Chondrocyte (in vitro differentiated cells): ENCODE results near the gene U2AF2. TPM values are rescaled to one million over a fixed set of nuclear protein-coding genes. Genes with fewer than 3 reads are reported as not detected.

Experiments used
- DNase-seq: peaks from one replicate; pipeline ENCODE4 v3.0.0; 2021; ENCODE audit warnings: mixed read lengths, low spot score
- H3K27ac Mint-ChIP-seq: one replicate; pipeline ENCODE4 v1.8.0; 2021; ENCODE audit warnings: mild to moderate bottlenecking, moderate library complexity, mixed read lengths; ENCODE audit not compliant: unreplicated experiment
- H3K27me3 Mint-ChIP-seq: 2 replicates; pipeline ENCODE4 v1.8.0; 2021; ENCODE audit warnings: low read depth, mixed read lengths
- H3K36me3 Mint-ChIP-seq: 2 replicates; pipeline ENCODE4 v1.8.0; 2021; ENCODE audit warnings: low read depth, mixed read lengths
- H3K4me1 Mint-ChIP-seq: 2 replicates; pipeline ENCODE4 v1.8.0; 2021; ENCODE audit warnings: low read depth, mild to moderate bottlenecking, mixed read lengths
- H3K4me3 Mint-ChIP-seq: one replicate; pipeline ENCODE4 v1.8.0; 2021; ENCODE audit warnings: mild to moderate bottlenecking, moderate library complexity, mixed read lengths; ENCODE audit not compliant: unreplicated experiment
- H3K9me3 Mint-ChIP-seq: 2 replicates; pipeline ENCODE4 v1.8.0; 2021; ENCODE audit warnings: low read depth, mixed read lengths
- long read RNA-seq: library from polyadenylated mRNA; stranded (forward); transcript quantifications from one replicate; pipeline ENCODE4 v2.0.0, GENCODE V29; 2021
- total RNA-seq: library from RNA; stranded (reverse); gene quantifications from 3 replicates; pipeline ENCODE4 v1.2.1, GENCODE V29; 2021
- TF ChIP-seq, protein P1 (sequence below): fragments of 200-600 bp; sonication (generic); IDR thresholded peaks from 2 replicates; pipeline ENCODE4 v1.5.0; 2021; ENCODE audit warnings: antibody characterized with exemption, mild to moderate bottlenecking, moderate library complexity

Gene U2AF2
- total RNA-seq, result 119 to 137 TPM (median 129 TPM) in 3 replicates
- long read RNA-seq, partial matches to known transcripts, result 0 of 6 reads
- long read RNA-seq, other reads (novel, unspliced or antisense), result 6 of 6 reads

DNA sequence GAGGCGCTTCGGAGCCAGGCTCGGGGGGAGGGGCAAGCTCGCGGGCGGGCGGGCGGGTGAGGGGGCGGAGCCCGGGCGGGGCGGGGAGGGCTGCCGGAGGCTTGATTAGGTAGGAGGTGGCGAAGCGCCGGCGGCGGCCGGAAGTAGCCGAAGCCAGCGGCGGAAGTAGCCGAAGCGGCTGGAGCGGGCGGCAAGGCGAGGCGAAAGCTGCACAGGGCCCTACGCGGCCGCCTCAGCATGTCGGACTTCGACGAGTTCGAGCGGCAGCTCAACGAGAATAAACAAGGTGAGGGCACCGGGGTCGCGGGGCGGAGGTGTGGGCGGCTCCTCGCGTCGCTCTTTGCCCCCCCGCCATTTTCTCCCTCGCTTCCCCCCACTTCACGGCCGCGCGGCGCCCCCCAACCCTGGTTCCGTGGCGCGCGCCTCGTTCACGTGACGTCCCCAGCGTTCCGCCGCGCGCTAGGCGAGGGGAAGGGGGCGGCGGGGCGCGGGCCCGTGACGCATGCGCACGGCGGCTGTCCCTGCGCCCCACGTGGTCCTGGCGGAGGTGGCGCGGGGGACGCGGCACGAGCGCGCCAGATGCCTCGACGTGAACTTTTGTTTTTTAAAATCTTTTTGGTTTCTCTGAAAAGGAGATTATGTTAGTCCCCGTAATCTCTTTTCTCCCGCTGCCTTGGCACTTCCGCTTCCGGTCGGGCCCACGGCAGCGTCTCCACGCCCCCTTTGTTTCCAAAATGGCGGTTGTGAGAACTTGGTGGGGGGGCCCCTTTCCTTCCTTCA is at the start of gene U2AF2:
U2AF2 (plus strand) TSS at position 168 of the 780 bp plus-strand sequence; CDS start at position 238, 70 bp downstream.
- DNase-seq, result peak; percentile 96
- H3K36me3 Mint-ChIP-seq, result peaks cover 3% of the 10 kb centered on the region
- H3K4me3 Mint-ChIP-seq, result peak within 1 kb of the TSS; percentile 99
- H3K27me3 Mint-ChIP-seq, result no peaks in the 10 kb centered on the region
- TF ChIP-seq, protein P1, sequence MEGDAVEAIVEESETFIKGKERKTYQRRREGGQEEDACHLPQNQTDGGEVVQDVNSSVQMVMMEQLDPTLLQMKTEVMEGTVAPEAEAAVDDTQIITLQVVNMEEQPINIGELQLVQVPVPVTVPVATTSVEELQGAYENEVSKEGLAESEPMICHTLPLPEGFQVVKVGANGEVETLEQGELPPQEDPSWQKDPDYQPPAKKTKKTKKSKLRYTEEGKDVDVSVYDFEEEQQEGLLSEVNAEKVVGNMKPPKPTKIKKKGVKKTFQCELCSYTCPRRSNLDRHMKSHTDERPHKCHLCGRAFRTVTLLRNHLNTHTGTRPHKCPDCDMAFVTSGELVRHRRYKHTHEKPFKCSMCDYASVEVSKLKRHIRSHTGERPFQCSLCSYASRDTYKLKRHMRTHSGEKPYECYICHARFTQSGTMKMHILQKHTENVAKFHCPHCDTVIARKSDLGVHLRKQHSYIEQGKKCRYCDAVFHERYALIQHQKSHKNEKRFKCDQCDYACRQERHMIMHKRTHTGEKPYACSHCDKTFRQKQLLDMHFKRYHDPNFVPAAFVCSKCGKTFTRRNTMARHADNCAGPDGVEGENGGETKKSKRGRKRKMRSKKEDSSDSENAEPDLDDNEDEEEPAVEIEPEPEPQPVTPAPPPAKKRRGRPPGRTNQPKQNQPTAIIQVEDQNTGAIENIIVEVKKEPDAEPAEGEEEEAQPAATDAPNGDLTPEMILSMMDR, result peak; percentile 18
- peak within 1 kb of the TSS; percentile 100 for H3K27ac Mint-ChIP-seq
- H3K9me3 Mint-ChIP-seq, result no peaks in the 10 kb centered on the region
- H3K4me1 Mint-ChIP-seq, result peaks cover 47% of the 10 kb centered on the region

DNA sequence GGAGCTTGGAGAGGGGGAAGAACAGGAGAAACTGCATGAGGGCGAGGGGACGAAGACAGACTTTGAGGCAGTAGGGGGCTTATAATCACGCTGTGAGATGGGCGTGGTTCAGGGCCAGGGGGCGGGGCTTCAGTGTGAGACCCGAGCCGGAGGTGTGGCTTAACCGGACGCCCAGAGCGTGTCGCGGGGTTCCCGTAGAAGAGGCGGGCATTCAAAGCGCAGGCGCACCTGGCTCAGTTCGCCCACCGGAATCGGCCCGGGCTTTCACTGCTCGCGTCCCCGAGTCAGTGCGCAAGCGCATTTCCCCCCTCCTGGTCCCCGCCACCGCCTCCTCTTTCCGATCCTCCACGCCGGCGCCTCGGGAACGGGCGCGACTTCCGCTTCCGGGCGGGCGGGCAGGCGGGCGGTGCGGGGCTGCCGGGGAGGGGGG is 49.6 kb upstream of the U2AF2 start:
- Mint-ChIP-seq H3K36me3 (peaks cover 13% of the 10 kb centered on the region), H3K9me3 (peaks cover 5% of the 10 kb centered on the region), H3K4me1 (peaks cover 37% of the 10 kb centered on the region), H3K27me3 (no peaks in the 10 kb centered on the region), H3K27ac (peak overlapping the region; percentile 98), H3K4me3 (peak overlapping the region; percentile 81)
- TF ChIP-seq, protein P1, result no peak
- DNase-seq, result peak; percentile 100

DNA sequence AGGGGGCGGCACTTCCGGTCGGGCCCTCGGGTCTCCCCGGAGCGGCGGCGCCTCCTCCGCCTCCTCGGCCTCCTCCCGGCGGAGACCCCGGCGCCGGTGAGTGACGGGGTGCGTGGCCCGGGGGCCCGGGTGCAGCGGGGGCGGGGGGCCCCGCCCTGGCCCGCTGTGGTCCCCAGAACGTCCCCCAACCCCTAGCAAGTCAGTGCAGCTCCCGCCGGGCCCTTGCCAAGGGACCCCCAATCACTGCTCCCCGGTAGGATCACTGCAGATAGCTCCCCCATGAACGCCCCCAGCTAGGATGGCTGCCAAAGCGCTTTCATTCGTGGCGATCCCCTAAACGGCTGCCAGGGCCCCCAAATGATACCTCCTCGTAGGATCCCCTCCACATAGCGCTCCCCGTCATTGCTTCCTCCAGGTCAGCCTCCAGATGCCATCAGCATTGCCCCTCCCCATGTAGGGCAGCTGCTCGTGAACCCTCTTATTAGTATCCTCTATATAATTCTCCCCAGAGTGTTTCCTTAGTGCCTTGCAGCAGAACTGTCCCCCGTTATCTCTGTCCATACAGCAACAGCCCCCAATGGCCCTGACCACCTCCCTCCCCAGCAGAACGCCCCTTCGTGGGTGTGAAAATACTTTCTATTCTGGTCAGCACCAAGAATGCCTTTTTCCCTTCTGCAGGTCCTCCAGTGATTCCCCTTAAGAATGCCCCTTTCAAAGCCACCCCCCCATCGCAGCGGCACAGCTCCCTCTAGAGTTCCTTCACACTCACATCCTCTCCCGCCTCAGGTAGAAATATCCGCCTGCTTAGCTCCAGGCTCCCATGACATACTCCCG is 49.0 kb upstream of the U2AF2 start, which contains the start of gene ZNF865:
ZNF865 (plus strand) TSS at position 11 of the 834 bp plus-strand sequence. CDS start 7,972 bp downstream, outside the sequence.
- DNase-seq, result no peak
- Mint-ChIP-seq H3K9me3 (peaks cover 5% of the 10 kb centered on the region), H3K4me3 (peak within 1 kb of the TSS; percentile 88), H3K27ac (peak within 1 kb of the TSS; percentile 98), H3K27me3 (no peaks in the 10 kb centered on the region), H3K4me1 (peaks cover 40% of the 10 kb centered on the region), H3K36me3 (peaks cover 13% of the 10 kb centered on the region)
- TF ChIP-seq, protein P1, result peak; percentile 87

DNA sequence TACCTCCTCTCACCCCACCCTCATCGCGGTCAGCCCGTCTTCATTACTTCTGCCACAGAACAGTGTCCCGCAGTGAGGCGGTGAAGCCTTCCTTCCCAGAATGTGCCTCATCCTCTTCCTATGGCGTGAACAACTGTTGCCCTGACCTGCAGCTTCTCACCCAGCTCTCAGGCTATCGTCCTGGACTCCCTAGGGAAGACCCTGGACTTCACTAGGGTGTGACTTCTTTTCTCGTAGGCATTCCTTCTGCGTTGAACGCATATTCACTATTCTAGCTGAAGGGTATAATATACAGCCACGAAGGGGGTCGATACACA is 48.4 kb upstream of the U2AF2 start:
- TF ChIP-seq, protein P1, result peak; percentile 58
- Mint-ChIP-seq H3K9me3 (peaks cover 5% of the 10 kb centered on the region), H3K4me1 (peaks cover 39% of the 10 kb centered on the region), H3K4me3 (peak overlapping the region; percentile 88), H3K27ac (peak overlapping the region; percentile 92), H3K36me3 (peaks cover 13% of the 10 kb centered on the region), H3K27me3 (no peaks in the 10 kb centered on the region)
- DNase-seq, result no peak

DNA sequence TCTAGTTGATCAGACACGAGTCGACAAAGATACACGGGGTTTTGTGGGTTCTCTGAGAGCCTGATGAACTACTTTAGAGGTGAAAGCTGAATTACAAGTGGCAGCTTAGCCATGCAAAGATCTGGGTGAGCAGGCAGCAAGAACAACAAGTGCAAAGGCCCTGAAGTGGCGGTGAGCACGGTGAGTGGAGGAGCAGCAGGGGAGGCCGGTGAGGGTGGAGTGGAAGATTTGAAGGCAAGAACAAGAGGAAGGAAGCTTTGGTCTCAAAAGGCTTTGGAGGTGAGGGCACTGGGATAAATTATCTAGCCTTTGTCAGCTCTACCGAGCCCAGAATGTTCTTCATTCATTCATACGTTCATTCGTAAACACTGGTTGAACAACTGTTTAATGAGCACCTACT is 48.0 kb upstream of the U2AF2 start:
- Mint-ChIP-seq H3K9me3 (peaks cover 5% of the 10 kb centered on the region), H3K27ac (peak overlapping the region; percentile 92), H3K4me1 (peaks cover 35% of the 10 kb centered on the region), H3K36me3 (peaks cover 13% of the 10 kb centered on the region), H3K4me3 (peak overlapping the region; percentile 88), H3K27me3 (no peaks in the 10 kb centered on the region)
- DNase-seq, result no peak
- TF ChIP-seq, protein P1, result no peak
